HG02870 (cell line): ENCODE measurements around the gene EID2.

Experiments used
- ATAC-seq: cut with Tn5 transposase; IDR thresholded peaks from one replicate; pipeline ENCODE4 v1.9.1; 2021; ENCODE audit warnings: mild to moderate bottlenecking, moderate library complexity; ENCODE audit not compliant: unreplicated experiment

Gene EID2

DNA sequence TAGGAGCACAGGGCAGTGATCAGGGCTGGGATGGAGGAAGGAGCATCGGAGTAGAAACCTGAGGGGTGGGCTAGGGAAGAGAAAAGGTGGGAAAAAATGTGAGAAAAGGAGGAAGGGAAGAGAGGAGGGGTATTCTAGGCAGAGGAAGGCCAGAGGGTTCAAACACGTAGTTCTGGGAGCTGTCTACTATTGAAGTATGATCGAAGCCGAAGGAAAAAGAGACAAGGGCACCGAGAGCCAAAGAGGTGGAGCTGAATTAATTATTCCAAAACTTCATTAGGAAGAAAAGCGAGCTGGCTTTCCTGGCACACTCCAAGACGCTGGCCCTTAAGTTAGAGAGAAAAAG lies 33.4 kb downstream of the EID2 start:
- no peak for ATAC-seq

DNA sequence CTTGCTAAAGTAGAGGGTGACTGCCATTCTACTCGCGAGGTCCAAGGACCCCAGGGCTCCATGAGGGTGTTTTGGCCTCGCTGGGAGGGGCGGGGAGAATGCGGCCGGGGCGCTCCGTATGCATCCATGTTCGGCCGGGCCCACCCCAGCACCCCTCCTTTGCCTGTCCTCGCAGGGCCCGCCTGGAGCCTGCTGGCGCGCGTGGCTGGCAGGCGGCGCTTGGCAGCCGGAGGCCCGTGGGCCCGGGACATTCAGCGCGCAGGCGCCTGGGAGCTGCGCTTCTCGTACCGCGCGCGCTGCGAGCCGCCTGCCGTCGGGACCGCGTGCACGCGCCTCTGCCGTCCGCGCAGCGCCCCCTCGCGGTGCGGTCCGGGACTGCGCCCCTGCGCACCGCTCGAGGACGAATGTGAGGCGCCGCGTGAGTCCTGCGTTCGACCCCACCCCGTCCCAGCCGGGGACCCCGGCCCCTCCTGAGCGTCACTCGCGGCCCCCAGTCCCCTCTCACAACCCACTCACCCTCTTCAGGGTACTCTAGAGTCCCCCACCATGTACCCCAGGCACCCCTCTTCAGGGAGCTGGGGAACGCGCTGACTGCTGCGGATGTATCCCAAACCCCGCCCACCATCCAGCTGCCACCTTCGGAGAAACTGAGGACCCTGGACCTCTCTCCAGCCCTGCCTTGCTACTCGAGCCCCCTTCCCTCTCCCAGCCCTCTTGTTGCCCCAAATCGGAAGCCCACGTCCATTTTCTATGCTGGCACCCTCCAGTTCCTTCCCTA lies 37.1 kb downstream of the EID2 start:
- no peak for ATAC-seq

DNA sequence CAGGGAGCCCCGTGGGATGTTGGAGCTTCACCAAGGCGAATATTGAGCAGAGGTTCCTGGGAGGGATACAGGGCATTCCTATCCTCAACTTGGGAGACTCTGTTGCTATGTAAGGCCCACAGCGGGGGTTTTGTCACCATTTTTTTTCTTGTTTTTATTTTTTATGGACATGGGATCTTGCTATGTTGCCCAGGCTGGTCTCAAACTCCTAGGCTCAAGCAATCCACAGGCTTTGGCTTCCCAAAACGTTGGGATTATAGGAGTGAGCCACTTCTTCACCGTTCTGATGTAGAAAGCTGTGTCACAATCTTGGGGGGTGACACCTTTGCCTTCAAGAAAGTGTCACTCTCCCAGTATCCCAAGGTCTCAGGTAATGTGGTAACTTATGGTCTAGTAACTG lies 38.6 kb downstream of the EID2 start:
- no peak for ATAC-seq

- no peak for ATAC-seq
Measured at GRCh38 chr19:39500543-39500942, 39.4 kb downstream of the EID2 start.

GRCh38 chr19:39499932-39500331 lies 40.0 kb downstream of the EID2 start:
- no peak for ATAC-seq

GRCh38 chr19:39498798-39499642 lies 40.9 kb downstream of the EID2 start, which contains the start of gene DLL3:
Gene DLL3 (plus strand): TSS chr19:39498947. CDS start chr19:39498975, 28 bp downstream.
- no peak for ATAC-seq

GRCh38 chr19:39497996-39498797 lies 41.8 kb downstream of the EID2 start:
- ATAC-seq, result no peak

GRCh38 chr19:39497701-39497995 lies 42.3 kb downstream of the EID2 start:
- no peak for ATAC-seq

GRCh38 chr19:39496063-39496462 lies 43.9 kb downstream of the EID2 start:
- no peak for ATAC-seq

- no peak for ATAC-seq
Measured at GRCh38 chr19:39494661-39495060, 45.3 kb downstream of the EID2 start.

- no peak for ATAC-seq
Measured at GRCh38 chr19:39492788-39493187, 47.2 kb downstream of the EID2 start.

DNA sequence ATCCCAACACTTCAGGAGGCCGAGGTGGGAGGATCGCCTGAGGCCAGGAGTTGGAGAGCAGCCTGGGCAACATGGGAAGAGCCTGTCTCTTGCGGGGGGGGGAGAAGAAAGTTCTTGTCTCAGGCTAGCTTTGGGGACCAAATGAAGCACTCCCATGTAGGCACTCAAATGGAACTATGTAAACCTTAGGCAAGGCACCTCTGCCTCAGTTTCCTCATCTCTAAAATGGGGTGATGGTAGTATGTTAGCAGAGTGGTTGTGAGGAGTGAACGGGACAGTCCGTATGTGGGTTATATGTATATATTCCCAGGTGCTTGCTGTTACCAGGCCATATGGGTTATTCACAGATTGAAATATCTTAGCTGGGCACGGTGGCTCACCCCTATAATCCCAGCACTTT lies 47.7 kb downstream of the EID2 start:
- no peak for ATAC-seq

- no peak for ATAC-seq
Measured at GRCh38 chr19:39489756-39490155, 50.2 kb downstream of the EID2 start.
